ENCODE results near the gene ZNF407.

DNA sequence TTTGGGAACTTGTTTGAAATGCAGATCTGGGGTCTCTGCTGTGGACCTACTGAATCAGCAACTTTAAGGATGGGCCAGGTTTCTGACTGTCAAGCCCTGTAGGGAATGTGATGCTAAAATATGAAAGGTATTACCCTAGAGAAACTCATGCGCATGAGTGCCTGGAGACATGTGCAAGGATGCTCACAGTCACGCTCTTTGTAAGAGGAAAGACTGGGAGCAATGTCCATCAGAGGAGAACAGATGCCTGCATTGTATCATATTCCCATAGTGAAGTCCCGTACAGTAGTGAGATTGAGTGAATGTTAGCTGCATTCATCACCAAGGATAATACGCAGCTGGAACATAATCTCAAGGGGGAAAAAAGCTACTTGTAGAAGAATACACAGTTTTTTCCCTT is 14.1 kb downstream of the ZNF407 start:
- TF ChIP-seq CTCF (conservative IDR thresholded peaks at IDR 0.05 in 1 of 2, IDR thresholded peaks at IDR 0.05 in 1 of 2; ENCODE audit: extremely low read depth in 1 of 2, insufficient read depth in 1 of 2, low read depth in 1 of 2, low read length in 2 of 2): no peak
- no peak for TF ChIP-seq EZH2 (IDR thresholded peaks at IDR 0.05; ENCODE audit: borderline replicate concordance, low read length)
